Occipital lobe (tissue), 2 donors: ENCODE measurements around the gene HHIP. TPM values are rescaled to one million over a fixed set of nuclear protein-coding genes. Genes with fewer than 3 reads are reported as not detected.

Experiments used
- DNase-seq: peaks from one replicate; lab custom pipeline; 2025; lab: John Stamatoyannopoulos, UW
- total RNA-seq: library from RNA; depleted of rRNA; stranded (reverse); fragments of >200 nt; gene quantifications from one replicate; pipeline ENCODE4 v1.2.3, GENCODE V29; 2014

HHIP gene
- total RNA-seq, 1 donor from 2014 or later = 0.31 TPM

DNA sequence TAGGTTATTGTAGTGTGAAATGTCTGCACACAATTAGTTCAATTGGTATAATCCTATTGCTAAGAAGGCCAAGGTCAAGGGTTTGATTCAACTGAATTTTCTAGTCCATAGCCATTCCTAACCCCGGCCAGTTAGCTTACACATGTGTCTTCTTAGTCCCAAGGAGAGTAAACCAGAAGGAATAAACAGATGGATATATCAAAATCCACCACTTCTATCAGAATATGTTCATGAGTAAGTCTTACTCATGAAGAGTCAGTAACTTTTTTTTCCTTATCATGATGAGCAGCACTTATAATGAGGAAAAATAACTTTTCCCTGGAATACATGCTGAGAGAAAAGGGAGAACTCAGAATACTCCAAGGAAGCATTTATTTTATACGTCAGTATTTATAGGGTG lies 9.5 kb downstream of the HHIP start:
- DNase-seq = no peak

- no peak for DNase-seq
These were observed 10.9 kb downstream of the HHIP start for GRCh38 chr4:144656850-144657249.

- DNase-seq = no peak
These were observed 12.1 kb downstream of the HHIP start for GRCh38 chr4:144658015-144658567.

DNA sequence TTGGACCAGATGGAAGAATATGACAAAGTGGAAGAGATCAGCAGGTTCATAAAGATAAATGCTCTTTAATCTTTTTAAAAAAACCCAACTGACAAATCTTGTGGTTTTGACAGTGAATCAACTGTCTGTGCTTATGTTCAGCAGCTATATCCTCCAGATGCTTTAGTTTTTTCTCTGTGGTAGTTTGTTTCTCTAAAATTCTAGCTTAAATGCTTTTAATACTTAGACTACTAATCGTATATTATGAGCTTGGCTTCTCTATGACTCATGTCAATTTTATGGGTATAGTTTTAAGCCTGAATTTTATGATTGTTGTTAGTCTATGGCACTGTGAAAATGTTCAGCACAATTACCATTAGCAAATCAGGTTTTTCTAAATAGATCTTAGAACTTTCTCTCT lies 12.9 kb downstream of the HHIP start:
- DNase-seq = no peak

DNA sequence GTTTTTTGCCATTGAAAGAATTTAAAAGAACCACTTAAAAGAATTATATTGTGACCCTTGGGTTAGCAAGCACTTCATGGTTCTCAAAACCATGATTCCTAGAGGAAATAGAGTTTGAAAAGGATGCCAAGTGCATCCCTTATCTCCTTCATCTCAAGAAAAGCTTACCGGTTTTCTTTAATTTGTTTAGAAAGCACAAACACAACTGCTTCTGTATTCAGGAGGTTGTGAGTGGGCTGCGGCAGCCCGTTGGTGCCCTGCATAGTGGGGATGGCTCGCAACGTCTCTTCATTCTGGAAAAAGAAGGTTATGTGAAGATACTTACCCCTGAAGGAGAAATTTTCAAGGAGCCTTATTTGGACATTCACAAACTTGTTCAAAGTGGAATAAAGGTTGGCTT lies 13.5 kb downstream of the HHIP start:
- no peak for DNase-seq

DNA sequence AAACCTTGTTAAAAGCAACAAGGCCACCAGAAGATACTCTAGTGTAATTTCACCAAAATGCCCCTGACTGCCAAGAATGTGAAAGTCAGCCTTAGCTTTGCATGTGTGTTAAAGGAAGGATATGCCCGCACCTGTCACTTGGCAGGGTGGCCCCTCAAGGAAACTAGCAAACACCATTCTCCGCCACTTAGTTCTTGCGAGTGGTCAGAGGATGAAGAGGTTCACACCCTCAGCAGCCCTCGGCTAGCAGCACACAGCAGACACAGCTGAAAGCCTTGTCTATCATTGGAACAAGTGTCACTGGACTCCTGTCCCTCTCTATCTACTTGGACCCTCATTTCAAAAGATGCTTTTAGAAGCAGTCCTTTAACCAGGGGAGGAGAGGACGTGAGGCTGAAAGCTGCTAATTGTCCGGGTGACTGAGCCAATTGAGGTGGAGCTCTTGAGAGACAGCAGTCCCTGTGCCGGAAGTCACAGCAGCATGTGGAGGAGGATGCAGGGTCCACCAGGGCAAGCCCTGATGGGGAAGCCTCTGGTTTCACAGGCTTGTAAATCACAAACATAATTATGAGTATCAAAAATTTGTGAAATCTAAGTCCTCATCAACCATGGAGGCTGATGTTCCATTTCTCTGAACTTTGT lies 18.0 kb downstream of the HHIP start:
- DNase-seq = no peak

- no peak for DNase-seq
These were observed 20.7 kb downstream of the HHIP start for GRCh38 chr4:144666539-144667175.

- no peak for DNase-seq
These were observed 21.5 kb downstream of the HHIP start for GRCh38 chr4:144667500-144667899.

- no peak for DNase-seq
These were observed 24.8 kb downstream of the HHIP start for GRCh38 chr4:144670776-144671175.

- no peak for DNase-seq
These were observed 28.8 kb downstream of the HHIP start for GRCh38 chr4:144674711-144675110.

GRCh38 chr4:144681806-144682205 lies 35.9 kb downstream of the HHIP start:
- no peak for DNase-seq

DNA sequence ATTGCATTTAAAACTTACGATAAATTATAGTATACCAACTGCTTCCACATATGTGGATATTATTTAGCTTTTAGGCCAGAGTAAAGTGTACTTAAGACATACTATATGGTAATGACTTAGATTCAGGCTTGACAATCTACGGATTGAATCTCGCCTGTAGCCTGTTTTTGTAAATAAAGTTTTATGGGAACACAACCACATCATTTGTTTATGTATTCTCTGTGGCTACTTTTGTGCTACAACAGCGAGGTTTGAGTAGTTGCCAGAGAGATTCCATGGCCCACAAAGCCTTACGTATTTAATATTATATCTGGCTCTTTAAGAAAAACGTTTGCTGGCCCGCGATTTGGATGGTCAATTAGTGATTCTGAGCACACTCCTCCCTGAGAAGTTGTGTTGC lies 37.6 kb downstream of the HHIP start:
- no peak for DNase-seq

DNA sequence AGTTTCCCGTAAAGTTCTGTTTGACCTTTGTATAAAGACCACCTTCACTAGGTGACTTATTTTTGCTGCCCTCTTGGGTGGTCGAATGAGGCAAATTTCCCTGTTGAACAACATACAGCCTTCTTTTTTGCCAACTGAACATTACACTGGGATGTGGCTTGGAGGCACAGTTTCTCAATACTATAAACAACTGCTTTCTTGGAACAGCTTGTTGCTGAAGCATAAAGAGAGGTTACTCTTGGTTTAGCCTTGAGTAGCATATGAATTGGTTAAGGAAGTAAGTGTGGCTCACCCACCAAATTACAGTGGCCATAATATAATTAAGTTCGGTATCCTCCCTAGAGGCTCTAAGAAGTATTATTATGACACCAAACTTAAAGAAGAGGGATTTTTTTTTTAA lies 40.0 kb downstream of the HHIP start:
- no peak for DNase-seq

- no peak for DNase-seq
These were observed 41.0 kb downstream of the HHIP start for GRCh38 chr4:144686921-144687320.

DNA sequence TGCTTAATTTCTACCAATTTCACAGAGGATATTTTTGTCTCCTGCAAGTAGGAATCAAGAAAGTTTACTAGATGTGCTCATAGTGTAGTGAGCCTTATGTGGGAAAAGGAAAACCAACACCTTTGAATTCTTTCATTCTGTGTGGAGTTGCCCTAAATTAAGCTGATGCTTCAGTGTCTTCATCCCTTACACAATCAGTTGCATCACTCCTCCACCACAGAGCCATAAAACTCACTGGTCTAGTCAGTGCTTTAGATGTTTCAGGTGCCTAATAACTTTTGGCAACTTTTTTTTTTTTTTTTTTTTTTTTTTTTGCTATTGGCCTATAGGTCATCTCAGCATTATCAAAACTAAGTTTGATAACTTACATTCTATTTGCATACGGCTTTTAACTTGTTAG lies 41.5 kb downstream of the HHIP start:
- DNase-seq = no peak

- DNase-seq = no peak
These were observed 42.1 kb downstream of the HHIP start for GRCh38 chr4:144688035-144688569.

- DNase-seq = no peak
These were observed 43.2 kb downstream of the HHIP start for GRCh38 chr4:144689125-144689524.

DNA sequence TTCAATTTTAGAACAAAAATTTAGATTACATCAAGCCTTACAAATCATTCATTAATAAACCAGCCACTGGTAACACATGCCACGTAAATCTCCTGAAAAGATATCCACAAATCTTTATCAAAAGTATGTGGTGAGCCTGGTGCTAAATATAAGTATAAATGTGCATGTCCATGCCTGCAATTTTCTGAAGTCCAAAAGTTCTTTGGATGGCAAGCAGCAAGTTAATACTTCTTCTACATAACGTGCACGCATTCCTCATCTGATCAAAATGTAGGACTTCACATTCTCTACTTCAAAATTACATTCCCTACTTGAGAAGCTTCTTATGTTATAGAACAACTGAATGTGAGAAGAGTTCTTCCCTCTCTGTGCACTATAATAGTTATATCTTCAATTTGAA lies 49.8 kb downstream of the HHIP start:
- no peak for DNase-seq

- DNase-seq = no peak
These were observed 50.4 kb downstream of the HHIP start for GRCh38 chr4:144696376-144696775.

GRCh38 chr4:144699565-144699964 lies 53.6 kb downstream of the HHIP start:
- no peak for DNase-seq

GRCh38 chr4:144701683-144702233 lies 55.8 kb downstream of the HHIP start:
- DNase-seq = no peak

DNA sequence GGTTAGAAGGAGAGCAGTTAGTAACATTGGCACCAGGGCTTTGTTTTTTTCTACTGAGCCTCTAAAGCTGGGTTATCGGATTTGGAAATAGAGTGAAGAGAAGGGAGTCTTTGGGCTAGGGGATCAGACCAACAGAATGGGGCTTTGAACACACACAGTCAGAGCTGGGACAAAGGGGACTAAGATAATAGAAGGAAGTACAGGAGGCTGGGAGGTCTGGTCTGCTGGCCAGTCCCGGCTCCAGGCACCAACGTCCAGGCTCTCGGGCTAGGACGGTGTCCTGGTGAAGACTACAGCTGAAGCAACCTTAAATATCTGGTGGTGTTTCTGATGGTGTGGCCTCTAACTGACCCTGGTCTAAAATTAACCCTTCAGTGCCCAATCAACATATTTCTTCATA lies 57.5 kb downstream of the HHIP start:
- DNase-seq = no peak
